SK-N-SH treated with all-trans-retinoic acid at 6 μM for 48 hours (cell line): ENCODE data around the gene GART.

Experiments
- ATAC-seq: fragments of 200-7000 bp; cut with Tn5 transposase; 3 replicates; pipeline ENCODE4 v1.9.1; 2020; ENCODE audit warnings: mild to moderate bottlenecking, moderate library complexity
- BACH2 ChIP-seq: fragments of 250-450 bp; sonication (Bioruptor Pico); IDR thresholded peaks from 2 replicates; pipeline ENCODE4 v1.9.0; 2021; ENCODE audit warnings: mild to moderate bottlenecking, borderline replicate concordance
- CSRNP3 ChIP-seq: fragments of 250-450 bp; sonication (Bioruptor Pico); IDR thresholded peaks from 2 replicates; pipeline ENCODE4 v1.5.1; 2021; ENCODE audit warnings: mild to moderate bottlenecking, moderate library complexity
- ESRRG ChIP-seq: fragments of 250-450 bp; sonication (Bioruptor Pico); IDR thresholded peaks from 2 replicates; pipeline ENCODE4 v1.6.1; 2021; ENCODE audit warnings: mild to moderate bottlenecking
- GLIS3 ChIP-seq: fragments of 250-450 bp; sonication (Bioruptor Pico); IDR thresholded peaks from 2 replicates; pipeline ENCODE4 v1.5.0; 2020; ENCODE audit warnings: mild to moderate bottlenecking, moderate library complexity
- ISL1 ChIP-seq: fragments of 250-450 bp; sonication (Bioruptor Pico); IDR thresholded peaks from 2 replicates; pipeline ENCODE4 v2.1.2; 2022; ENCODE audit warnings: mild to moderate bottlenecking, moderate library complexity
- OSR1 ChIP-seq: fragments of 250-450 bp; sonication (Bioruptor Pico); IDR thresholded peaks from 2 replicates; pipeline ENCODE4 v1.8.0; 2022; ENCODE audit warnings: moderate library complexity, mild to moderate bottlenecking, inconsistent platforms
- POU6F1 ChIP-seq: fragments of 250-450 bp; sonication (Bioruptor Pico); IDR thresholded peaks from 2 replicates; pipeline ENCODE4 v1.8.0; 2021; ENCODE audit warnings: low read depth, mild to moderate bottlenecking, moderate library complexity, borderline replicate concordance
- PPARA ChIP-seq: fragments of 250-450 bp; sonication (Bioruptor Pico); IDR thresholded peaks from 2 replicates; pipeline ENCODE4 v1.5.0; 2020; ENCODE audit warnings: mild to moderate bottlenecking, borderline replicate concordance
- RARB ChIP-seq: fragments of 250-450 bp; sonication (Bioruptor Pico); IDR thresholded peaks from 2 replicates; pipeline ENCODE4 v1.8.0; 2021; ENCODE audit warnings: mild to moderate bottlenecking, moderate library complexity
- SNAI2 ChIP-seq: fragments of 250-450 bp; sonication (Bioruptor Pico); IDR thresholded peaks from 2 replicates; pipeline ENCODE4 v1.5.0; 2020; ENCODE audit warnings: mild to moderate bottlenecking, moderate library complexity
- TCF4 ChIP-seq: fragments of 250-450 bp; sonication (Bioruptor Pico); IDR thresholded peaks from 2 replicates; pipeline ENCODE4 v1.8.0; 2021; ENCODE audit warnings: mild to moderate bottlenecking, moderate library complexity, borderline replicate concordance
- TOX ChIP-seq: fragments of 250-450 bp; sonication (Bioruptor Pico); IDR thresholded peaks from 2 replicates; pipeline ENCODE4 v1.8.0; 2021; ENCODE audit warnings: mild to moderate bottlenecking, moderate library complexity, borderline replicate concordance
- ZC3H10 ChIP-seq: fragments of 250-450 bp; sonication (Bioruptor Pico); IDR thresholded peaks from 2 replicates; pipeline ENCODE4 v1.5.1; 2021; ENCODE audit warnings: mild to moderate bottlenecking, moderate library complexity
- ZFP3 ChIP-seq: fragments of 250-450 bp; sonication (Bioruptor Pico); IDR thresholded peaks from 2 replicates; pipeline ENCODE4 v1.5.0; 2020; ENCODE audit warnings: mild to moderate bottlenecking, moderate library complexity
- ZFP30 ChIP-seq: fragments of 450-650 bp; formaldehyde crosslinking; IDR thresholded peaks from 2 replicates; pipeline ENCODE4 v1.5.0; 2022; ENCODE audit warnings: mild to moderate bottlenecking, moderate library complexity
- ZNF565 ChIP-seq: fragments of 450-650 bp; formaldehyde crosslinking; conservative IDR thresholded peaks from 2 replicates; pipeline ENCODE4 v1.5.0; 2020; ENCODE audit warnings: low read depth, mild to moderate bottlenecking, moderate library complexity
- ZNF70 ChIP-seq: fragments of 450-650 bp; formaldehyde crosslinking; IDR thresholded peaks from 2 replicates; pipeline ENCODE4 v1.5.0; 2020; ENCODE audit warnings: mild to moderate bottlenecking, moderate library complexity
- ZNF8 ChIP-seq: fragments of 450-650 bp; formaldehyde crosslinking; IDR thresholded peaks from 2 replicates; pipeline ENCODE4 v1.5.0; 2020; ENCODE audit warnings: mild to moderate bottlenecking, moderate library complexity
- TF ChIP-seq, protein P1 (sequence below): fragments of 250-450 bp; sonication (Bioruptor Pico); IDR thresholded peaks from 2 replicates; pipeline ENCODE4 v1.8.0; 2020; ENCODE audit warnings: mild to moderate bottlenecking, moderate library complexity, borderline replicate concordance
- TF ChIP-seq, protein P2 (sequence below): fragments of 250-450 bp; sonication (Bioruptor Pico); IDR thresholded peaks from 2 replicates; pipeline ENCODE4 v1.5.1; 2020; ENCODE audit warnings: low read depth, mild to moderate bottlenecking, moderate library complexity

GART gene

GRCh38 chr21:33458861-33459260, 83.1 kb downstream of the GART start:
- no peak for ATAC-seq
- TF ChIP-seq POU6F1 (CRISPR knock-in tag), result no peak

DNA sequence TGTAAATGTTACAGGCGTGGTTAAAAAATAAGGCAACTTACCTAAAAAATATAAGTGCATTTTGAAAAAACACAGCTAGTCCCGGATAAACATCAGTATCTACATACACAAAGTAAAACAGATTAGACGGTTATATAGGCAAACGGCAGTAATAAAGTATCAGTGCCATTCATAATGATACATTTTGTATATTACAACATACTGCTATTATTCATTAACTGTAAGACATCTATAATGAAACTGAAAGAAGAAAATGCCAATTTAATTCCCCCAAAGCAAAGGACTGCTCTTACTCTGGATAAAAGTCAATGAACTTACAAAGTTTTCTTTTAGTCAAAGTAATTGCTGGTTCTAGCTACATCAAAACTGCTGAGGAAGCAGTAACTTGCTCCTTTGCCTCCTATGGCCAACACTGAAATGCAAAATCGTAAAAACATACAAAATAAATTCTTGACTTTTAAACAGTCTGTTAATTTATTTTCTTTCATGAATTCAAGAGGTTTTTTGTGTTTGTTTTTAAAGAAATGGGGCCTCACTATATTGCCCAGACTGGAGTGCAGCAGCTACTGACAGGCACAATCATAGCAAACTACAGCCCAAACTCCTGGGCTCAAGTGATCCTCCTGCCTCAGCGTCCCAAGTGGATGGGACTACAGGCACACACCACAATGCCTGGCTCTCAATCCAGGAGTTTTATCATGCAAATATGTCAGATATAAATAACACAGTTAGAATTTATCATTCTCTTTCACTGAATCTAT, 86.1 kb downstream of the GART start:
- no peak for ATAC-seq
- TF ChIP-seq BACH2 (CRISPR knock-in tag), result no peak
- TF ChIP-seq, protein P1, sequence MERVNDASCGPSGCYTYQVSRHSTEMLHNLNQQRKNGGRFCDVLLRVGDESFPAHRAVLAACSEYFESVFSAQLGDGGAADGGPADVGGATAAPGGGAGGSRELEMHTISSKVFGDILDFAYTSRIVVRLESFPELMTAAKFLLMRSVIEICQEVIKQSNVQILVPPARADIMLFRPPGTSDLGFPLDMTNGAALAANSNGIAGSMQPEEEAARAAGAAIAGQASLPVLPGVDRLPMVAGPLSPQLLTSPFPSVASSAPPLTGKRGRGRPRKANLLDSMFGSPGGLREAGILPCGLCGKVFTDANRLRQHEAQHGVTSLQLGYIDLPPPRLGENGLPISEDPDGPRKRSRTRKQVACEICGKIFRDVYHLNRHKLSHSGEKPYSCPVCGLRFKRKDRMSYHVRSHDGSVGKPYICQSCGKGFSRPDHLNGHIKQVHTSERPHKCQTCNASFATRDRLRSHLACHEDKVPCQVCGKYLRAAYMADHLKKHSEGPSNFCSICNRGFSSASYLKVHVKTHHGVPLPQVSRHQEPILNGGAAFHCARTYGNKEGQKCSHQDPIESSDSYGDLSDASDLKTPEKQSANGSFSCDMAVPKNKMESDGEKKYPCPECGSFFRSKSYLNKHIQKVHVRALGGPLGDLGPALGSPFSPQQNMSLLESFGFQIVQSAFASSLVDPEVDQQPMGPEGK (CRISPR knock-in tag), result no peak
- no peak for TF ChIP-seq ESRRG (CRISPR knock-in tag)
- TF ChIP-seq ZFP3 (CRISPR knock-in tag), result no peak
- TF ChIP-seq CSRNP3 (CRISPR knock-in tag), result no peak
- no peak for TF ChIP-seq TOX
- TF ChIP-seq ZNF8 (CRISPR knock-in tag), result no peak
- TF ChIP-seq, protein P2, sequence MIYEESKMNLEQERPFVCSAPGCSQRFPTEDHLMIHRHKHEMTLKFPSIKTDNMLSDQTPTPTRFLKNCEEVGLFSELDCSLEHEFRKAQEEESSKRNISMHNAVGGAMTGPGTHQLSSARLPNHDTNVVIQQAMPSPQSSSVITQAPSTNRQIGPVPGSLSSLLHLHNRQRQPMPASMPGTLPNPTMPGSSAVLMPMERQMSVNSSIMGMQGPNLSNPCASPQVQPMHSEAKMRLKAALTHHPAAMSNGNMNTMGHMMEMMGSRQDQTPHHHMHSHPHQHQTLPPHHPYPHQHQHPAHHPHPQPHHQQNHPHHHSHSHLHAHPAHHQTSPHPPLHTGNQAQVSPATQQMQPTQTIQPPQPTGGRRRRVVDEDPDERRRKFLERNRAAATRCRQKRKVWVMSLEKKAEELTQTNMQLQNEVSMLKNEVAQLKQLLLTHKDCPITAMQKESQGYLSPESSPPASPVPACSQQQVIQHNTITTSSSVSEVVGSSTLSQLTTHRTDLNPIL (CRISPR knock-in tag), result no peak
- no peak for TF ChIP-seq ISL1
- TF ChIP-seq ZFP30 (CRISPR knock-in tag), result no peak
- TF ChIP-seq POU6F1 (CRISPR knock-in tag), result no peak
- TF ChIP-seq RARB (CRISPR knock-in tag), result no peak
- no peak for TF ChIP-seq ZC3H10 (CRISPR knock-in tag)
- no peak for TF ChIP-seq TCF4
- TF ChIP-seq GLIS3 (CRISPR knock-in tag), result no peak
- TF ChIP-seq ZNF70, result no peak
- no peak for TF ChIP-seq ZNF565
- no peak for TF ChIP-seq PPARA
- no peak for TF ChIP-seq OSR1 (CRISPR knock-in tag)
- no peak for TF ChIP-seq SNAI2 (CRISPR knock-in tag)
